DMS 273 (cell line): ENCODE results near the gene KLHDC10.
"Not testable (repeated sequence)": the region's sequence is repeated elsewhere in the genome, so short reads cannot be mapped to it uniquely, and the experiment has no call there.

Source experiments
- DNase-seq: peaks from one replicate; lab custom pipeline; 2025; ENCODE audit not compliant: unreplicated experiment; lab: John Stamatoyannopoulos, UW

The KLHDC10 gene

GRCh38 chr7:130079846-130080394, 9.6 kb downstream of the KLHDC10 start:
- no peak for DNase-seq

- DNase-seq: not testable (repeated sequence)
Measured at GRCh38 chr7:130083497-130083896, 13.2 kb downstream of the KLHDC10 start.

- peak; percentile 26 for DNase-seq
Measured at GRCh38 chr7:130084037-130084875, 13.9 kb downstream of the KLHDC10 start.

GRCh38 chr7:130085235-130085634, 14.9 kb downstream of the KLHDC10 start:
- DNase-seq: not testable (repeated sequence)

GRCh38 chr7:130086938-130087337, 16.6 kb downstream of the KLHDC10 start:
- no peak for DNase-seq

GRCh38 chr7:130087364-130087763, 17.0 kb downstream of the KLHDC10 start:
- DNase-seq: no peak

DNA sequence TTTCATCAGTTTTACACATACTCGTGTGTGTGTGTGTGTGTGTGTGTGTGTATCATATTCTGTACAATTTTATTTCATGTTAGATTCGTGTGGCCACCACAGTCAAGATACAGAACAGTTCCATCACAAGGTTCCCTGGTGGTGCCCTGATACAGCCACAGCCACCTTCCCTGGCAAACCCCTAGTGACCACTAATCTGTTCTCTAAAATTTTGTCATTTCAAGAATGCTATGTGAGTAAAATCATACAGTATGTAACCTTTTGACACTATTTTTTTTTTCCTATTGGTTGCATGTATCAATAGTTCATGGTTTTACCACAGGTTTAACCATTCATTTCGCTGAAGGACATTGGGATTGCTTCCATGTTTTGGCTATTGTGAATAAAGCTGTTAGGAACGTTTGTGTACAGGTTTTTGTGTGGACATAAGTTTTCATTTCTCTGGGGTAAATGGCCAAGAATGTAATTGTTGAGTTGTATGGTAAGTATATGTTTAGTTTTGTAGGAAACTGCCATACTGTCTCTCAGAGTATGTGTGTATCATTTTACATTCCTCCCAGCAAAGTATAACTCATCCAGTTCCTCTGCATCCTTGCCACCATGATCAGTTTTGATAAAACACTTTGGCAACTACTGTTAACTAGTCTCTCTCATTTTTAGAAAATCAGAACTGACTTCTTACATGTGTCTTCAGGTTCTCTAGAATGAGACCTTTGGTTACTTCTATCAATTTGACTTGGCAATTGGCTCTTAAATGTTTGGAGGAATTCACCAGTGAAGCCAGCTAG, 20.6 kb downstream of the KLHDC10 start:
- DNase-seq: no peak

DNA sequence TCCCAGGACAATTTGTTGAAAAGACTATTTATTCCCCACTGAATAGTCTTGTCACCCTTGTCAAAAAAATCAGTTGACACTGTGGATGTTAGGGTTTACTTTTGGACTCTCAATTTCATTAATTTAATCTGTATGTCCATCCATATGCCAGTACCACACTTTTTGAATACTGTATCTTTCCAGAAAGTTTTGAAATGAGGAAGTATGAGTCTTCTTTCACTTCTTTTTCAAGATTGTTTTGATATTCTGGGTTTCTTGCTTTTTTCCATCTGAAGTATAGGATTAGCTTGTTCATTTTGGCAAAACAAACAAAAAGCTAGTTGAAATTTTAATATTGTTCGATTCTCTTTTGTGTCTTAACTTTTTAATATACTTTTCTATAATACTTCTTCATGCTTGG, 21.7 kb downstream of the KLHDC10 start:
- DNase-seq: no peak

GRCh38 chr7:130092598-130092997, 22.3 kb downstream of the KLHDC10 start:
- no peak for DNase-seq

GRCh38 chr7:130095812-130096211, 25.5 kb downstream of the KLHDC10 start:
- DNase-seq: no peak

- no peak for DNase-seq
Measured at GRCh38 chr7:130096243-130096827, 26.0 kb downstream of the KLHDC10 start.

DNA sequence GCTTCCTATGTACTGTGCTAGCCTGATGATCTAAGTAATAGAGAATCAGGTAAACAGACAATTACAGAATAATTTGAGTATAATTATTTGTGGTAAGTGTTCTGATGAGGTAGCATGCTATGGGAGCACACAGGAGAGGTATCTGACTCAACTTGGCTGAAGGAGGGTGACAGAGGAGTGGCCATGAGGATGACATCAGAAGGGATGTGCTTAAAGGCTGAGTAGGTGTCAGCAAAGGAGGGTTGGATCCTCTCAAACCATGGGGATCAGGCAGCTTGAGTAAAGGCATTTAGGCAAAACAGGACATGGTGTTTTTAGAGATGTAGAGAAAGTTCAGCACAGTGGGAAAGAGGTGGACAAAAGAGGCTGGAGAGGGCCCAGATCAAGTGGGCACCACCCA, 29.0 kb downstream of the KLHDC10 start:
- no peak for DNase-seq

- no peak for DNase-seq
Measured at GRCh38 chr7:130102588-130102987, 32.3 kb downstream of the KLHDC10 start.

- no peak for DNase-seq
Measured at GRCh38 chr7:130107949-130108674, 37.8 kb downstream of the KLHDC10 start.

- DNase-seq: no peak
Measured at GRCh38 chr7:130108809-130109208, 38.5 kb downstream of the KLHDC10 start.

DNA sequence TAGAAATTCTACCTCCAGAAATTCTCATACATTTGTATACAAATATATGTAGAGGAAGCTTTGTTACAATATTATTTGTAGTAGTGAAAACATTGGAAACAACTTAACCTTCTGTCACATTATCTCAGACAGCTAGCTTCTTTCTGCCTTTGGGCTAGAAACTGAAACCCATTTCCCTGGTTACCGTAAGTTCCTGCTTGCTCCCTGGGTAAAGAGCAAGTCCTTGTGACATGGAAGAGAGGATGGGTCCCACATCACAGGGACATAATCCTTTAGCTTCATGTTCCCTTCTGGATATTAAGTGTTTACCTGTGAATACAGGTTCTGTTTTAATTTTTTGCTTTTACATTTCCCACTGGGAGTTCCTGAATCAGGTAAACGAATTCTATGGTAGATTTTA, 41.8 kb downstream of the KLHDC10 start:
- DNase-seq: no peak

DNA sequence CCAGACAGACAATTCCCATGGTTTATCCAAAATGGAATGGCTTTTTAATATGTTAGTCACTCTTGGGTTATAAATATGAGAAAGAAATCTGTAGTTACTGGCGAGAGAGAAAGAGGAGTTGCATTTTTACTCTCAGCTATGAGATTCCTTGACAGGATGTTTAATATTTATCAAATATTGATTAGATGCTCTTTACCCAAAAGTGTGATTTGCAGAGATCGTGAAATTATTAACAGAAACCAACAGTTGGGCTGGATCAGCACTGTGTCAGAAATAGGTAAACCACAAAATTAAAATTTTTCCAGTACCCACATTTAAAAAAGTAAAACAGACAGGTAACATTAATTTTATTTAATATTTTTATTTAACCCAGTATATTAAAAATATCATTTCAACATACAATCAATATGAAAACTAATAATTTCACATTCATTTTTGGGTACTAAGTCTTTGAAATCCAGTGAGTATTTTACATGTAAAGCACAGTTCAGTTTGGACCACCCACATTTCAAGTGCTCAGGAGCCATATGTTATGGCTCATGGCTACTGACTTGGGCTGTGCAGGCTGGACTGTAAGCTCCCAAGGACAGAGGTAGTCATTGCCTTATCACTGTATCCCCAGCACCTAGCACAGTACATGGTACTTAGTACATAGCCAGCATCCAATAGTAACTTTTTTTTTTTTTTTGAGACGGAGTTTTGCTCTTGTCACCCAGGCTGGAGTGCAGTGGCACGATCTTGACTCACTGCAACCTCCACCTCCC, 42.5 kb downstream of the KLHDC10 start:
- DNase-seq: peak; percentile 23

- DNase-seq: not testable (repeated sequence)
Measured at GRCh38 chr7:130113426-130113805, 43.1 kb downstream of the KLHDC10 start.

GRCh38 chr7:130113887-130114286, 43.6 kb downstream of the KLHDC10 start:
- DNase-seq: no peak

- DNase-seq: no peak
Measured at GRCh38 chr7:130114374-130114773, 44.0 kb downstream of the KLHDC10 start.
